Activated T-cell treated with anti-CD3 and anti-CD28 coated beads, Interleukin-2, amount 50 U/mL, for 48 hours (primary cell): ENCODE measurements around the gene VPS8.

ENCODE experiments used
- DNase-seq, 2 experiments: peaks; one replicate each; pipeline ENCODE4 v3.0.0-alpha.2; 2020

VPS8 gene, protein sequence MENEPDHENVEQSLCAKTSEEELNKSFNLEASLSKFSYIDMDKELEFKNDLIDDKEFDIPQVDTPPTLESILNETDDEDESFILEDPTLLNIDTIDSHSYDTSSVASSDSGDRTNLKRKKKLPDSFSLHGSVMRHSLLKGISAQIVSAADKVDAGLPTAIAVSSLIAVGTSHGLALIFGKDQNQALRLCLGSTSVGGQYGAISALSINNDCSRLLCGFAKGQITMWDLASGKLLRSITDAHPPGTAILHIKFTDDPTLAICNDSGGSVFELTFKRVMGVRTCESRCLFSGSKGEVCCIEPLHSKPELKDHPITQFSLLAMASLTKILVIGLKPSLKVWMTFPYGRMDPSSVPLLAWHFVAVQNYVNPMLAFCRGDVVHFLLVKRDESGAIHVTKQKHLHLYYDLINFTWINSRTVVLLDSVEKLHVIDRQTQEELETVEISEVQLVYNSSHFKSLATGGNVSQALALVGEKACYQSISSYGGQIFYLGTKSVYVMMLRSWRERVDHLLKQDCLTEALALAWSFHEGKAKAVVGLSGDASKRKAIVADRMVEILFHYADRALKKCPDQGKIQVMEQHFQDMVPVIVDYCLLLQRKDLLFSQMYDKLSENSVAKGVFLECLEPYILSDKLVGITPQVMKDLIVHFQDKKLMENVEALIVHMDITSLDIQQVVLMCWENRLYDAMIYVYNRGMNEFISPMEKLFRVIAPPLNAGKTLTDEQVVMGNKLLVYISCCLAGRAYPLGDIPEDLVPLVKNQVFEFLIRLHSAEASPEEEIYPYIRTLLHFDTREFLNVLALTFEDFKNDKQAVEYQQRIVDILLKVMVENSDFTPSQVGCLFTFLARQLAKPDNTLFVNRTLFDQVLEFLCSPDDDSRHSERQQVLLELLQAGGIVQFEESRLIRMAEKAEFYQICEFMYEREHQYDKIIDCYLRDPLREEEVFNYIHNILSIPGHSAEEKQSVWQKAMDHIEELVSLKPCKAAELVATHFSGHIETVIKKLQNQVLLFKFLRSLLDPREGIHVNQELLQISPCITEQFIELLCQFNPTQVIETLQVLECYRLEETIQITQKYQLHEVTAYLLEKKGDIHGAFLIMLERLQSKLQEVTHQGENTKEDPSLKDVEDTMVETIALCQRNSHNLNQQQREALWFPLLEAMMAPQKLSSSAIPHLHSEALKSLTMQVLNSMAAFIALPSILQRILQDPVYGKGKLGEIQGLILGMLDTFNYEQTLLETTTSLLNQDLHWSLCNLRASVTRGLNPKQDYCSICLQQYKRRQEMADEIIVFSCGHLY (N-terminal part only)

DNA sequence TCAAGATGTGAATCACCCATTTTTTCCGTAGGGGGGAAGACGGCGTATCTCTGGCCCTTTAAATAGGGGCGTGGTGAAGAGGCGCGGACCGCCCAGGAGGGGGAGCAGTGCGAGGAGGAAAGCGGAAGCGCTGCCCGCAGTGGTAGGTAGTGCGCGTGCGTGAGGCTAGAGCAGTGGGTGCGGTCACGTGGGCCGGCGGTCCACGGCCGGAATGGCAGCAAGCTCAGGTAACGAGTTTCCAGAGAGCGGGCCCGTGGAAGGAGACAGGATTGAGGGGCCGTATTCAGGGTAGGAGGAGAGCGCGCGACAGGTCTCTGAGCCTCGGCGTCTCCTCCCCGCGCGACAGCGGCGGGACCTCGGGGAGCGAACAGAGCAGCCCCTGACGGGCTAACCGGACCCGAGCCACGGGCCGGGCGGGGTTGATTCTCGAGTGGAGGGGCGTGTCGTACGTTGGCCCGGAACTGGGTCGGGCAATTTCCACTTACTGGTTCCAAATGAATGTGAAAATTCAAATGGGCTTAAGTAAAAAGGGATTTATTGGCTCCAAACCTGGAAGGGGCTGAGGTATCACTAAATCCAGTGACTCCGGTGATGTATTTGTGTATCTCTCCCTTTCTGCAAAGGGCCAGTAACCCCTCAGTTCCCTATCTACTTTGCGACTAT lies at the start of gene VPS8:
Gene VPS8, plus strand, starts transcription at position 168 of the 663 bp plus-strand sequence. CDS start 12,467 bp downstream, outside the sequence.
- DNase-seq: peak; percentile 97 to 98

DNA sequence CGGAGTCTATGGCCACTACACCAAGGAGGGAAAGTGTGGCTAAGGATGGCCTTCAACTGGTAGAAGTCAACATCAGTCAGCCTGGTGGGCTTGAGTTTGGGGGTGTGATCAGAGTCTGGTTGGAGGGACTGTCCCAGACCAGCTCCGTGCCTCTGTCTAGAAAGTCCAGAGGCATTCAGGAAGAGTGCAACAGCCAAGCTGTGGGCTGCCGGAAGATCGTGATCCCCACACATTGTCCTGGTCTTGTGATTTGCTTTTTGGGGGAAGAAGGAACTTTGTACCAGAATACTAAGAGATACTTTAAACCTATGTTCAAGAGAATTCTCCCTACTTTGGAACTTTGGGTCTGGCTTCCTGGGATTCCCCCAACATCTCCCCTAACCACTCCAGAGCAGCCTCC lies 47.8 kb upstream of the VPS8 start:
- DNase-seq: no peak

DNA sequence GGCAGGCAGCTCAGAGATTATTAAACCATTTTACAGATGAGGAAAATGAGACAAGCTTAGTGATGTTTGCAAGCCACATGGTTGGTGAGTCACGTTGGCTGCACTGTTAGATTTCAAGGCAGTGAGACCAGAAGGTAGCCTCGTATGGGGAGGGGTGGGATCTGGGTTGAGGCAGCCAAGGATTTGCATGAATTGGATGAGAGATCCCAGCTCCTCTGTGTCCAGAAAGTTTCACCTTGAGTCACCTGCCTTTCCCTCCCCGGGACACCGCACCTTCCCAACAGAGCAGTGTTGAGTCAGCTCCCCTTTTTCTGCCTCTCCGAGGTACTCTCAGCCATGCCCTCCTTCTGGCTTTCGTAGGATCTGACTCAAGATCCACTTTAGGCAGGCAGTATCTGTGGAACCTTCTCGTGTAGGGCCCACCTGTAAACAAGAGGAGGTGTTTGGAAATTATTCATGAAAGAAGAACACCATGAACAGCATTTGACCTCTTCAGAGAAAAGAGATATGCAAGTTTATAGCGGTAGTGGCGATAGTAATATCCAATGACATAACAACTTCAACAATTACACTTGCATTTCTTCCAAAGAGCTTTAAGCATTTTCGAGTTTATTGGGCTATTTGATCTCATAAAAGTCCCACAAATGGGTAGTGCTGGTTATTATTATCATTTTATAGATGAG lies 46.8 kb upstream of the VPS8 start:
- no peak for DNase-seq

DNA sequence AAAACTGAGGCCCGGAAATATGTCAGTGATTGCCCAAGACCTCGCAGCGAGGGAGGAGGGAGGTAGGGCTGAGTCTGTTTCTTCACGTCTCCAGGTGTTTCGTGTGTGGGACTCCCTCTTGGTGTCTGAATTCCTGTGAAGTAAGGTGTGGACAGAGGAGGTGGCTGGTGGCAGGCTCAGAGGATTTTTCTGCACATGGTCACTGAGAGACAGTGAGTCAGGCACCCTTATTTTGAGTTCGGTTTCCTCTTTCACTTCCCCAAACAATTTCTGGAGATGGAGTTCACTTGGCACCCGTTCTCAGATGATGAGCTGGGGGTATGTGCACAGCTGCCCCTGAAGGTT lies 46.3 kb upstream of the VPS8 start:
- DNase-seq: no peak

DNA sequence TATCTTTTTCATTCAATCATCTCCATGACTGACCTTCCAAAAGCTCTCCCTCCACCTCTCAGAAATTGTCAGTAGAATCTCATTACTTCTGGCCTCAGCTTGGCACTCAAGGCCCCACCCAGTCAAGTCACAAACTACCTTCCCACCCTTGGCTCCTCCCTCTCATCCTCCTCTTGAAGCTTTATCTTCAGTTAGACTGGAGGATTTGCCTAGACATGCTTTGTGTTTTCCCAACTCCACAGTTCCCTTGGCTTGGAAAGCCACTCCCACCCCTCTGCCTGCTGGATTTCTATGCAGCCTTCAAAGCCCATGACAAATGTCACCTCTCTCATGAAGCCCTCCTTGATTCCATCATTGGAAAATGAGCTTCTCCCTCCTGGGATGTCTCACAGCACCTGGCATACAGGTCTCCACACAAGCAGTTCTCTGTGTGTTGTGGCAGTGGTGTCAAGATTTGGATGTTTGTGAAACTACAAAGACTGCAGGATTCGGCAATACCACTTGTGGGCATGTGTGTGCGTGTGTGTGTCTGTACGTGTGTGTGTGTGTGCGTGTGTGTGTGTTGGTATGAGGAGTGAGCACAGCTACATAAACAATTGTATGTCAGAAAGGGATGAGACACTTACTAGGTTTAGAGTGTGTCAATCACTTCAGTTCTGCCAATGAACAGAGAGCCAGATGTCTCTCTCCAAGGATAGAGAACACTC lies 45.3 kb upstream of the VPS8 start:
- no peak for DNase-seq

DNA sequence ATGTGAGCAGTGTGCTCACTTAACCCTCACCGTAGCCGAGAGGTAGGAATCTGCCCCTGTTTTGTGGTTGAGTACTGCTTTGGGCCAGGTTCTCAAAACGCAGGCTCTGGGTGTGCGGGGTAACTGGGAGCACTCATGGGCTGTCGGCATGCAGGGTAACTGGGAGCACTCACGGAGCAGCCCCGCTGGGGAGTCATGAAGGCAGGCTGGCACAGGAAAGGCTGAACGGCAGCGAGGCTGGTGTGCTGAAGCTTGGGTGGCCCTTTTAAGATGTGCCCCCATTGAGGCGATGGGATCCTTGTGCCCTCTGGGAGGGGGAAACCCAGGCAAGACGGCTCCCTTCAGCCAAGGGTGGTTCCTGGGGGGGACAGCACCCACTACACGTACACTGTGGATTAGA lies 44.6 kb upstream of the VPS8 start:
- DNase-seq: no peak

DNA sequence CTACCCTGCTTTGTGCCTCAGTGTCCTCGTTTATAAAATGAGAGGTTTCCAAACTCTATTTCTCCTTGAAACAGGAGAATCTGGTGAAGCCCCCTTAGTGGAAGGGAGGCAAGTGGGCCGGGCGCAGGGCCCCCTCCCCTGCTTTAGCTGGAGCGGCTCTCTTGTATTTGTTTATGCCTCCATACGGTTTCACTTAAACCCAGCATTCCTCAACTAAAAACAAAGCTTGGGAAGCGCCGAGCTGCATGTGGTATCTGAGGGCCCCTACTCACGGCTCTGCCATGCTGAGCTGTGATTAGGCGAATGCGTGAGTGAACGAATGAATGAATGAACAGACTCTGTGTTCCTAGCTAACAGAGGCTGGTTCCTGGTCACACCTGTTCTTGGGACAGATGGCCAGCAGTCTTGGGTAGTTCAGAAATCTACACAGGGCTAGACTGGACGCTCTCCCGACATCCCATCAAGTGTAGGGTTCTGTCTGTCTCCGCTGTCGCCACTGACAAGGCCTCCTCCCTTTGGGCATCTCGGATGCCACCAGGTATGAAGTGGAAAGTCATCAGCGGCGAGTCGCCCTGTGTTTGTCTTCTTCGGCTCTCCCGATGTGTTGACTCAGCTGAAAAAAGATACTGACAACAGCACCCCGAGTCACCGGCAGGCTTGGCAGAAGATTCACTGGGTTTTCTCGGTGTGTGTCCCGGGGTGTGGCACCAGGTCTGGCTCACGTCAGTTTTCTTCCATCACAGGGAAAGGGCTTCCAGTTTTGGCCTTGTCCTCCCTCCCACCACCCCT lies 42.4 kb upstream of the VPS8 start:
- DNase-seq: no peak

DNA sequence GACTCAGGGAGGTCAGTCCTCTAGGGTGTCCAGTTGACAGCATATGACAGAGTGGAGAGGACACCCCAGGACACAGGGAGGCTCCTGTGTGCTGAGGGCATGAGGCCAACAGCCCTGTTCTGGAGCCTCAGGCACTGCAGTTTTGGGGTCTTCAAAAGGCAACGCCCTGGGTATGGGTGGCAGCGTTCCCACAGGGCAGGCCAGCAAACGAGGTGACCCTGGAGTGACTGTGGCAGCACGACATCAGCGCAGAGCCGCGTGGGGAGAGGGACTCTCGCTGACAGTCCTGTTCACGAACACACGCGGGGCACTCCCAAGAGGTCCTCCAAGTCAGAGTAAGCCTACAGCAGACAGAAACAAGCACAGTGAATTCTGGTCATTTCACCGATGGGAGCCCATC lies 41.4 kb upstream of the VPS8 start:
- DNase-seq: no peak

DNA sequence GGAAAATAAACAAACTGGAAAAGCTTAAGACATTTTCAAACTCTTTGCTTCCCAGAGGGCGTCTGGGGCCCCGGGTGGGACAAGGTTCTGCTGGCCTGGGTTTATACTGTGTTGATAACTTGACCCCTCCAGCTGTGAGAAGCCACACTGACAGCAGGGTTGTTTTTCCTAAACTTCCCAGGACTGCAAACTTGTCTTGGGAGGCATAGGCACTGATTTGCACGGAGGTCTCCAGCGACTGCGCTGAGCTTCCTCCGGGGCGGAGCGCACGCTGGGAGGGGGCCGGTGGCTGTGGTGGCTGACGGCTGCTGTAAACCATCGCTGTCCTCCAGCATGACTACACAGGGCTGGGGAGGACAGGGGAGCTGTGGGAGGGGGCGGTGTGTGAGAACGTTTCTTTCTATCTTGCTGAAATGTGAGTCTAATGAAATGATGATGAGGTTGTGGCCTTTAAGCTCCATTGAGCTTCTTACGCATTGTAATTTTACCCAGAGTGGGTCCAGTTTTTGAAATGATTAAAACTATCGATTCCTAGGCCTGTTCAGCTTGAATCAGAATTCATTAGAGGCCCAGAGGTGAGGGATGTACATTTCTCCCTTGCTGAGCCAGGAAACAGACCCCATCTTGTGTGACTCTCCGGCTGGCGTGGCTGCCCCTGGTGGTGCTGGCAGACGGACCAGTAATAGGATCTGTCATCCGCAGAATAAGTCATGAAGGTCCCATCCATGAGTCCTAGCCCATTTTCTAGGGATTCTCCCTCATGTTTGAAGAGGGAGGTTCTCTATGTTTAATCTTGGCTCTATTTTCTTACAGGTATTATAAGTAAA lies 40.5 kb upstream of the VPS8 start:
- DNase-seq: no peak

DNA sequence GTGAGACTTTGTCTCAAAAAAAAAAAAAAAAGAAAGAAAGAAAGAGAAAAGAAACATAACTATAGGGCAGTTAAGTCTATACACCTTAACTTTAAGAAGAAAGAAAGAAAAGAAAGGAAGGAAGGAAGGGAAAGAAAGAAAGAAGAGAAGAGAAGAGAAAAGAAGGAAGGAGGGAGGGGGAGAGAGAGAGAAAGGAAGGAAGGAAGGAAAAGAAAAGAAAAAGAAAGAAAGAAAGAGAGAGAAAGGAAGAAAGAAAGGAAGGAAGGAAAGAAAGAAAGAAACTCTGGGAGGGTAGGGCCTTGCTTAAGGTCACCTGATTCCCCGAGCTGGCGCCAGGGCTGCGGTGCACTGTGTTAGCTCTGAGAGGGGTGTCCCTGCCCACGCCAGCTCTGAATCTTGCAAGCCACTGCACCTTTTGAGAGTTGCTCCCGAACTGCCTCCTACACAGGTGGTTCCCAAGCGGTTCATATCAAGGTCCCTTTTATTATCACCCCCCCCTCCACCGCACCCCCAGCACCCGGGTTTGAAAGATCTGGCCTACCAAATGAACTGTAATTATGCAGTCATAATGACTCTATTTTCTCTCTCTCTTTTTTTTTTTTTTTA lies 39.2 kb upstream of the VPS8 start:
- DNase-seq: no peak

DNA sequence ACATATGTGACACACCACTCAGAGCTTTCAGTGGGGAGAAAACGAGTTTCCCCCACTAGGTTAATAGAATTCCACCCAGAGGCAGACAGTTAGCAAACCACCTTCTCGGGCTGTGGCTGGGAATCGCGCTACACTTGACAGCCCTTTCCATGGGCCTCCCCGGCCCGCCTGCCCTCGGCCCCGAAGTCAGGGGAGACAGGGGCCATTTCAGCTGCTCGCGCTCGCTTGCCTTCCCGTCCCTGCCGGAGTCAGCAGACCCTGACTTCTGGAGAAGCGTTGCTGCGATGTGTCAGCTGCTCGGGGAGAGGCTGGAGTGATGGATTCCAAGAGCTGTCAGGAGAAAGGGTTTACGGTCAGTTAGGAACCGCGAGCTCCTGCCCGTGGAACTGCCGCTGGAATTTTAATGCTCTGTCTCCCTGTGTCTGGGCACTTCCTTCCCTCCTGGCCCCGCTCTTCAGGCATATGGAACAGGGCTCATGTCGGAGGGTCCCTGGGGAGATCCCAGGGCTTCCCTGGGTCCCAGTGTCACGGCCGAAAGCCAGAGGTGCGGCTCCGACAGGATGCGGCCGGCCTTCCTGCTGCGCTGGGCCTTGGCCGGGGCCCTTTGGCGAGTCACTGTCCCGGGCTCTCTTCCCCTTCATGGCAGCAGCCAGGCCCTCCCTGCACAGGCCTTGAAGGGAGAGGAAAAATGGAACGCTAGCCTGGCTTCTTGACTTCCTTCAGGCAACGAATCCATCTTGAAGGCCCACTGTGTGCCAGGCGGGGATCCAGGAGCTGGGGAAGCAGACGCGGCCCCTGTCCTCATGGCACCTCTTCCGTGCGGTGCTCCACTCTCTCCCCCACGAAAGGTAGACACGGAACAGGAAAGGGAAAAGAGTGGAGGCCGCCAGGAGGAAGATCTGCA lies 38.4 kb upstream of the VPS8 start:
- no peak for DNase-seq

DNA sequence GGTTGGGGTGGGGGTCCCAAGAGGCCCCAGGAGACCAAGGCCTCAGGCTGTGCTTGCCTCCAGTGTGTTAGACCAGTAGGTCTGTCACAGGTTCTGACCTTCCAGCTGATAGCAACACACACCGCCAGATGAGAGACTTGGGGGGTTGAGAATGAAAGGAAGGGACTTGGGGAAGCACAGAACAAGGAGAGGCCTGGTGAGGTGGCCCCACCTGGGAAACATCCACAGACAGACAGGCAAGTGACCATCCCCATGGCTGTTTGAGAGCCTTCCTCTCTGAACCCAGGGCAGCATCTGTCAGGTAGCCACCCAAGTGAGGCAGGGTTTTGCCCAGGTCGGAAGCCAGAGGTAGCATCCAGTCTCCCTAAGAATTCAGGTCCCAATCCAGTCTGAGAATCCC lies 35.0 kb upstream of the VPS8 start:
- DNase-seq: no peak

DNA sequence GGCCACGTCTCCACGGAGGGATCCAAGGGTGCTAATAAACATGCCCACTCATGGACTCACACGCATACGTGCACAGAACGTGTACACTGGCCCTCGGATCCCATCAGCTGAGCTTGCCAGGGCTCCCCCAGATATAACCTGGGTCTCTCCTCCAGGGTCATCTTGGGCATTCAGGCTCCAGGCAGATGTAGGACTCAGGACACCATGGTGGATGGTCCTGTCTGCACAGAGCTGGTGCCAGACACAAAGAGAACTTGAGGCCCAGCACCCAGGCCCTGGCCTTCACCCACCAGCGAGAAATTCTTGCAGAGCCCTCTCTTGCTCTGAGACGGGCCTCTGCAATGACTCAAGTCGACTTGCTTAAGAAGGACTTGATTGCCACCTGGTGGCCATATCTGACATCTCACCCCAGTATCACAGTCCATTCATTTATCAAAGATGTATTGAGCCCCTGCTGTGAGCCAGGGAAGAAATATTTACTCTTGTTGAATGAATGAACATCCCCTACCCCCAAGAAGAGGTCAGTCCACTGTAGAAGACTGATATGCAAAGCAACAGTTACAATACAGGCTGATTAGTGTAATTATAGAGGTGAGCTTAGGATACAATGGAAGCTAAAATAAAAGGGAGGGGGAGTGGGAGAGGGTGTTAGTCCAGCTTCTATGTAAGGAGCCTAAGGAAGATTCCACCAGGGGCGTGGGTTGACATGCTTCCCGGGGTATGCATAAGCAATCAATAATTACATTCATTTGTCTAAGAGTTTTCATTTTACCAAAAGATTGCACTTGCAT lies 34.2 kb upstream of the VPS8 start:
- peak; percentile 84 to 87 for DNase-seq

DNA sequence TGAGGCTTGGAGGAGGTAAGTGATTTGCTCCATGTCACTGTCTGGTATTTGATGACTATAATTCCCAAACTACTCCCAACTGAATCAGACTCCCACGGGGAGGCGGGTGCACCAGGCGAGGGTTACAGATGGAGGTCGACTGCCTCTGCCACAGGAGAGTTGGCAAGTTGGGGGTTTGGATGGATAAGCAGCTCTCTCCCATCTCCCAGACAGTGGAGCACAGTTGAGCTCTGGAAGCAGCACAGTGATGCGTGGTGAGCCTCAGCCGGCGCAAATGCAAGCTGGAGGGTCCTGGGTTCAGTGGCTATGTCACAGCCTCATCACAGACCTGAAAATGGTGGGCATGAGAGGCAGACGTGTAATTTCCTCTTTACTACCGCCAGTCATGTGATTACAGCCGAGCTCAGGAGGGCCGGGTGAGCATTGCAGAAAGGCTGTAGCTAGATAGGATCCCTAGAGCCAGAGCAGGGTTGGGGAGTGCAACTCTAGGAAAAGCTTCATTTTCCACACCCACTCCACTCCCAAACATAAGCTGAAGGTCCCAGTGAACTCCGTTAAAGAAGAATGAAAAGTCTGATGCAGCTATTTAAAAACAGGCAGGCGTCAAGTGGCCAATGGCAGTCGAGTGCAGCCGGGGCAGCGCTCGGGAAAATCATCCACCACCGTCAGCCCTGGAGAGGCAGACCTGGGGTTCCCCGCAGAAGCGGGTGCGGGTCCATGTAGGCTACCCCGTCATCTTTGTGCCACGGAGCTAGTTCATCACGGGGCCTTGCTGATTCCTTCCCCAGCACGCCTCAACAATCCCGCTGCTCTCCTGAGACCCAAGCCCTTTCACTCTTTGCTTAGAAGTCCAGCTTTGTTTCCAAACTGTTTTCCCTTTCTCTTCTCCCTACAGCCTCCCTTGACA lies 33.3 kb upstream of the VPS8 start:
- DNase-seq: no peak

DNA sequence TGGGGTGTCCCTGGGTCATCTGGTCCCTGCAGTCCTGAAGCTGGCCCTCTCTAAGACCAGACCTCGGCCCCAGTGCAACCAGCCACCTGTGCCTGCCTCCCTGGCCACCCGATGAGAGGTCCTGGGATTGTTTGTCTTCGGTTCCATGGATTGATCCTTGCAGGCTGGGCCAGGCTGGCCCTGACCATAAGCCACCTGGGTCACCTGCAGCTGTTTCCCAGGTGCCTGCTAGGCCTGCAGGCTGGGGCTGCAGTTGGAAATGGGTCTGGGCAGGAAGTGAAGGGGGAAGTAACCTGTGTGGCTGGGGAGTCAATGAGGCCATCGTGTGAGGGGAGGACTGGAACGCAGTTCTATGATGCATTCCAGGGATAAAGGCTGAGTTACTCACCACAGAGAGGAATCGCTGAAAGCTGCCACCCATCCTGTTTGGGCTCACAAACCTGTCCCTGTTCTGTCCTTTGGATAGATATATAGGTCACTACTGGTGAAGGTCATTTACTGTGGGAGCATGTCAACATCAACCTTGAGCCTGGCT lies 30.9 kb upstream of the VPS8 start:
- no peak for DNase-seq

DNA sequence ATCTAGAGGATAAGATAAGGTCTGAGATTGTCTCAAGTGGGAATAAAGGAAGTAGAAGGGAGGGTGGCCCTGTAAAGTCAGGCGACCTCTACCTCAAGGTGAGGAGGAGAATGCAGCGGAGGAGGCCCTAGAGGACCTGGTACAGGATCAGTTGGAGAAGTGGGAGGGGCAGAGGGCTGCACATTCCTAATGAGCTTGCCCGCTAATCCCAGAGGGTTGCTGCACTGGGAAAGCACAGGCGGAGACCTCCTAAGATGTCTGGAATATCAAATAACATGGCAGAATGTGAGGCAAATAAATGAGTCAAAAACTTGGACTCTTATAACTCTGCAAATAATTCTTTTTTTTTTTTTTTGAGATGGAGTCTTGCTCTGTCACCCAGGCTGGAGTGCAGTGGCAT lies 30.2 kb upstream of the VPS8 start:
- DNase-seq: no peak
